H1 (cell line): Measurements from ENCODE around the gene FAM13C. TPM values are rescaled to one million over a fixed set of nuclear protein-coding genes. Genes with fewer than 3 reads are reported as not detected.

ENCODE experiments used
- CTCF ChIA-PET: fragments of 300-600 bp; sonication (Branson Sonifier 250); formaldehyde crosslinking; loops from one replicate; lab custom pipeline; 2021; ENCODE audit not compliant: partially characterized antibody; lab: Charles Lee
- POLR2A ChIA-PET: fragments of 300-600 bp; sonication (Branson Sonifier 250); formaldehyde crosslinking; loops from one replicate; lab custom pipeline; 2021; ENCODE audit warnings: inconsistent platforms; ENCODE audit not compliant: partially characterized antibody; lab: Charles Lee
- DNase-seq, 2 experiments: peaks; one replicate each; pipeline versions ENCODE4 v3.0.0 to v3.0.0-alpha.2; 2010 to 2022; ENCODE audit warnings: low spot score in 2 of 2, low read depth in 1 of 2, mixed read lengths in 1 of 2
- FAIRE-seq: peaks from 2 replicates; lab custom pipeline; 2011; peaks lifted over from hg19 to GRCh38; lab: Jason Lieb, UNC
- H2AFZ ChIP-seq: 2 replicates; pipeline ENCODE4 v1.8.1; 2012; ENCODE audit warnings: low read length, inconsistent platforms
- H2AK5ac ChIP-seq: 2 replicates; pipeline ENCODE4 v1.6.1; 2013; ENCODE audit warnings: low read depth, low read length
- H2BK120ac ChIP-seq: replicated peaks from 2 replicates; pipeline ENCODE3; 2013; ENCODE audit warnings: low read depth, low read length, inconsistent platforms
- H2BK12ac ChIP-seq: 2 replicates; pipeline ENCODE4 v1.6.1; 2013; ENCODE audit warnings: low read depth, low read length
- H2BK15ac ChIP-seq: 2 replicates; pipeline ENCODE4 v1.6.1; 2013; ENCODE audit warnings: low read length
- H2BK20ac ChIP-seq: 2 replicates; pipeline ENCODE4 v1.6.1; 2013; ENCODE audit warnings: low read length
- H2BK5ac ChIP-seq: 2 replicates; pipeline ENCODE4 v1.6.1; 2013; ENCODE audit warnings: low read depth, low read length
- H3K14ac ChIP-seq: 2 replicates; pipeline ENCODE4 v1.6.1; 2013; ENCODE audit warnings: inconsistent platforms; ENCODE audit not compliant: insufficient read length
- H3K18ac ChIP-seq: 2 replicates; pipeline ENCODE4 v1.6.1; 2013; ENCODE audit warnings: low read length; ENCODE audit errors: extremely low read depth
- H3K23ac ChIP-seq: 2 replicates; pipeline ENCODE4 v1.6.1; 2013; ENCODE audit warnings: inconsistent platforms; ENCODE audit not compliant: insufficient read length
- H3K23me2 ChIP-seq: 2 replicates; pipeline ENCODE4 v1.6.1; 2013; ENCODE audit warnings: low read depth, low read length
- H3K27ac ChIP-seq: 2 replicates; pipeline ENCODE4 v1.6.1; 2011; ENCODE audit warnings: low read depth, low read length, inconsistent platforms
- H3K27me3 ChIP-seq, 4 experiments: replicated peaks in 1 of 4; 1 replicate in 1 of 4; 2 replicates in 3 of 4; pipeline versions ENCODE4 v1.6.1 to v1.8.1; 2011 to 2013; ENCODE audit warnings: low read length in 3 of 4, mild to moderate bottlenecking in 3 of 4, inconsistent platforms in 2 of 4, mixed read lengths in 2 of 4, moderate library complexity in 1 of 4; ENCODE audit not compliant: control insufficient read depth in 3 of 4, insufficient read depth in 3 of 4; ENCODE audit errors: extremely low read depth in 1 of 4
- H3K36me3 ChIP-seq, 4 experiments: 2 replicates each; pipeline versions ENCODE4 v1.6.1 to v1.8.1; 2011 to 2013; ENCODE audit warnings: mild to moderate bottlenecking in 4 of 4, low read length in 3 of 4, moderate library complexity in 2 of 4, control low read depth in 1 of 4, inconsistent platforms in 1 of 4; ENCODE audit not compliant: insufficient read depth in 4 of 4, control insufficient read depth in 2 of 4
- H3K4ac ChIP-seq: replicated peaks from 2 replicates; pipeline ENCODE3; 2013; ENCODE audit warnings: low read length, low read depth, mixed read lengths, inconsistent platforms; ENCODE audit not compliant: insufficient read length
- H3K4me1 ChIP-seq, 4 experiments: replicated peaks in 1 of 4; 1 replicate in 1 of 4; 2 replicates in 3 of 4; pipeline versions ENCODE4 v1.6.1 to v1.8.1; 2011 to 2013; ENCODE audit warnings: low read length in 3 of 4, inconsistent platforms in 2 of 4, mixed read lengths in 1 of 4; ENCODE audit not compliant: insufficient read depth in 4 of 4, control insufficient read depth in 3 of 4
- H3K4me2 ChIP-seq, 2 experiments: 2 replicates each; pipeline versions ENCODE4 v1.6.1 to v1.8.1; 2011 to 2013; ENCODE audit warnings: low read depth in 2 of 2, low read length in 2 of 2, control low read depth in 1 of 2, inconsistent platforms in 1 of 2, mild to moderate bottlenecking in 1 of 2; ENCODE audit not compliant: insufficient read depth in 1 of 2
- H3K4me3 ChIP-seq, 4 experiments: fragments of 200-600, 300-600 bp in 1 of 4; sonication (generic), shearing (Covaris generic), sonication (Bioruptor Twin) in 1 of 4; 2 replicates each; pipeline versions ENCODE4 v1.5.1 to v1.8.1; 2011 to 2016; ENCODE audit warnings: low read length in 4 of 4, low read depth in 3 of 4, control low read depth in 2 of 4, inconsistent platforms in 2 of 4, mild to moderate bottlenecking in 2 of 4, mixed read lengths in 1 of 4, moderate library complexity in 1 of 4; ENCODE audit not compliant: insufficient read depth in 2 of 4; ENCODE audit errors: extremely low read depth in 1 of 4
- H3K56ac ChIP-seq: replicated peaks from 2 replicates; pipeline ENCODE3; 2013; ENCODE audit warnings: low read depth, mild to moderate bottlenecking, mixed read lengths, low read length, inconsistent platforms; ENCODE audit not compliant: insufficient read length
- H3K79me1 ChIP-seq: 2 replicates; pipeline ENCODE4 v1.6.1; 2013; ENCODE audit warnings: low read depth, low read length, control low read depth
- H3K79me2 ChIP-seq, 2 experiments: 2 replicates each; pipeline versions ENCODE4 v1.6.1 to v1.8.1; 2012 to 2013; ENCODE audit warnings: low read length in 2 of 2, mild to moderate bottlenecking in 2 of 2, inconsistent platforms in 1 of 2; ENCODE audit not compliant: insufficient read depth in 2 of 2, control insufficient read depth in 1 of 2
- H3K9ac ChIP-seq, 4 experiments: replicated peaks in 1 of 4; 1 replicate in 1 of 4; 2 replicates in 3 of 4; pipeline versions ENCODE4 v1.6.1 to v1.8.1; 2011 to 2013; ENCODE audit warnings: low read depth in 3 of 4, low read length in 3 of 4, control low read depth in 2 of 4, mild to moderate bottlenecking in 2 of 4, moderate library complexity in 2 of 4, inconsistent platforms in 1 of 4; ENCODE audit errors: extremely low read depth in 1 of 4
- H3K9me3 ChIP-seq, 2 experiments: 2 replicates each; pipeline versions ENCODE4 v1.6.1 to v1.8.1; 2012 to 2013; ENCODE audit warnings: mild to moderate bottlenecking in 2 of 2, moderate library complexity in 2 of 2, control low read depth in 1 of 2, inconsistent platforms in 1 of 2, low read depth in 1 of 2, low read length in 1 of 2, mixed read lengths in 1 of 2; ENCODE audit not compliant: insufficient read depth in 2 of 2
- H4K20me1 ChIP-seq, 2 experiments: replicated peaks in 1 of 2; 2 replicates each; pipeline versions ENCODE3 to v1.8.1; 2011 to 2013; ENCODE audit warnings: inconsistent platforms in 2 of 2, low read length in 2 of 2, mild to moderate bottlenecking in 1 of 2; ENCODE audit not compliant: insufficient read depth in 2 of 2, control insufficient read depth in 1 of 2
- H4K5ac ChIP-seq: 2 replicates; pipeline ENCODE4 v1.6.1; 2013; ENCODE audit warnings: low read length, low read depth, mixed read lengths, inconsistent platforms; ENCODE audit not compliant: insufficient read length
- H4K8ac ChIP-seq: 2 replicates; pipeline ENCODE4 v1.8.0; 2013; ENCODE audit warnings: mild to moderate bottlenecking, moderate library complexity, low read length, inconsistent platforms; ENCODE audit not compliant: insufficient read depth; ENCODE audit errors: extremely low read depth
- H4K91ac ChIP-seq: replicated peaks from 2 replicates; pipeline ENCODE3; 2013; ENCODE audit warnings: low read length, mixed read lengths, inconsistent platforms; ENCODE audit not compliant: insufficient read length
- SP4 ChIP-seq: IDR thresholded peaks from 2 replicates; pipeline ENCODE4 v1.6.1; 2012; ENCODE audit warnings: low read length, inconsistent platforms
- polyA plus RNA-seq, 7 experiments: library from polyadenylated mRNA; depleted of rRNA in 3 of 7; stranded (reverse) in 5 of 7; unstranded in 2 of 7; fragments of >200 nt in 5 of 7; fragments of 200-250 nt in 2 of 7; gene quantifications; 1 replicate in 5 of 7; 2 replicates in 1 of 7; 4 replicates in 1 of 7; pipeline versions ENCODE4 v1.2.1 to v1.2.3, GENCODE V29; 2011 to 2013; ENCODE audit warnings: missing spikeins in 2 of 7, mixed read lengths in 2 of 7
- total RNA-seq: library from RNA; stranded (reverse); fragmentation: NEBNext Ultra II Directional; extraction: Animal tissue kit (Norgen Biotek cat#: 25700); gene quantifications from 2 replicates; pipeline ENCODE4 v1.2.1, GENCODE V29; 2021

Gene FAM13C
- total and polyA plus RNA-seq, 2 of the 8 experiments (the other 6 are each of a cell fraction or from before 2014, with no cell fraction given) = 0.56 to 0.62 TPM

DNA sequence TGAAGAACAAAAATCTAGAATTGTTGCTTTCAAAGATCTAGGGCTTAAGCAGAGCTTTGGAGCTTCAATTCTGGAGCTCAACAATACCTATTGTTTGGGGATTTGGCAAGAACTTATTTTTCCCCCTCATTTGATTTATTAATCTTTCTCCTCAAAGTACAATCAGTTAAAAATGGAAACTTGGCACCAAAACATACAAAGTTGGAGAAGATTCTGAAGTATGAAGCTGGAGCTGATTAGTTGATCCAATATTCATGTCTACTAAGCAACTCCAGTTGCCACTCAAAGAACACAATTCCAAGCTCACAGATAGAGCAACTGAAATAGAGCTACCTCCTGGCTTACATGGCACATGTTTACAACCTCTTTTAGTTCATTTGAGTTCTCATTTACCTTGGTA lies 3.8 kb downstream of the FAM13C start:
- Histone ChIP-seq H2AFZ (no peak overlapping the region), H4K20me1 (no peaks in the 10 kb centered on the region), H2BK5ac (no peak overlapping the region), H3K23me2 (peaks cover 4% of the 10 kb centered on the region; the same call in 1 of the 2 replicates), H3K4me1 (no peaks in the 10 kb centered on the region; a peak in 1 of 7 replicates), H3K27me3 (peaks cover 0 to 15% (median 3%) of the 10 kb centered on the region in 4 experiments; a peak in 4 of 7 replicates), H3K4ac (no peak overlapping the region), H3K79me1 (no peaks in the 10 kb centered on the region), H3K36me3 (no peaks in the 10 kb centered on the region; a peak in 1 of 8 replicates), H3K4me2 (no peak overlapping the region), H3K27ac (no peak overlapping the region), H3K18ac (no peak overlapping the region), H3K79me2 (no peaks in the 10 kb centered on the region), H2BK120ac (no peak overlapping the region), H4K91ac (no peak overlapping the region), H3K9ac (no peak overlapping the region), H3K4me3 (no peak overlapping the region), H3K14ac (no peak overlapping the region), H2BK20ac (no peak overlapping the region), H3K9me3 (no peaks in the 10 kb centered on the region), H2BK12ac (no peak overlapping the region), H4K5ac (no peak overlapping the region), H2AK5ac (no peak overlapping the region), H2BK15ac (no peak overlapping the region), H4K8ac (no peak overlapping the region), H3K23ac (no peak overlapping the region), H3K56ac (no peak overlapping the region)
- DNase-seq (no peak), FAIRE-seq (no peak)
- no peak for TF ChIP-seq SP4
- POLR2A ChIA-PET = no interaction called here
- CTCF ChIA-PET = interaction anchor here (0.7 to 1.3 kb wide), 2 partner anchors 30 to 274 kb away, joined by 3 to 4 read pairs; no protein-coding TSS in a partner anchor
